ENCODE measurements around the gene KRT81.

Gene KRT81

GRCh38 chr12:52291267-52291935 lies at the start of gene KRT81:
KRT81 (minus strand) TSS chr12:52291534; CDS start chr12:52291465, 69 bp downstream.
- DNase-seq: no peak

GRCh38 chr12:52338241-52338960 lies 47.1 kb upstream of the KRT81 start:
- no peak for DNase-seq

- no peak for DNase-seq
Observed at GRCh38 chr12:52337054-52337453, 45.7 kb upstream of the KRT81 start.

- DNase-seq: no peak
Observed at GRCh38 chr12:52336641-52337040, 45.3 kb upstream of the KRT81 start.

- no peak for DNase-seq
Observed at GRCh38 chr12:52335598-52336262, 44.4 kb upstream of the KRT81 start.

- DNase-seq: no peak
Observed at GRCh38 chr12:52334185-52334584, 42.9 kb upstream of the KRT81 start.

- DNase-seq: no peak
Observed at GRCh38 chr12:52333321-52333720, 42.0 kb upstream of the KRT81 start.

GRCh38 chr12:52332381-52332780 lies 41.0 kb upstream of the KRT81 start:
- no peak for DNase-seq

GRCh38 chr12:52331833-52332232 lies 40.5 kb upstream of the KRT81 start:
- DNase-seq: no peak

GRCh38 chr12:52331039-52331438 lies 39.7 kb upstream of the KRT81 start:
- no peak for DNase-seq

GRCh38 chr12:52327830-52328500 lies 36.6 kb upstream of the KRT81 start:
- DNase-seq: no peak

GRCh38 chr12:52327052-52327829 lies 35.9 kb upstream of the KRT81 start:
- peak; percentile 90 to 93 for DNase-seq

- no peak for DNase-seq
Observed at GRCh38 chr12:52324153-52324444, 32.8 kb upstream of the KRT81 start.

- no peak for DNase-seq
Observed at GRCh38 chr12:52323416-52324152, 32.2 kb upstream of the KRT81 start.

GRCh38 chr12:52323001-52323400 lies 31.7 kb upstream of the KRT81 start:
- no peak for DNase-seq

- DNase-seq: no peak
Observed at GRCh38 chr12:52322069-52322468, 30.7 kb upstream of the KRT81 start.

GRCh38 chr12:52321418-52321817 lies 30.1 kb upstream of the KRT81 start:
- no peak for DNase-seq

- DNase-seq: no peak
Observed at GRCh38 chr12:52320784-52321400, 29.6 kb upstream of the KRT81 start, which contains the start of gene KRT83. KRT83 (minus strand) TSS chr12:52321398; CDS start chr12:52321335, 63 bp downstream.

GRCh38 chr12:52319097-52319496 lies 27.8 kb upstream of the KRT81 start:
- DNase-seq: no peak

- DNase-seq: no peak
Observed at GRCh38 chr12:52318241-52318990, 27.1 kb upstream of the KRT81 start.
